HEK293 (cell line): Measurements from ENCODE around the gene DOK5.

Source experiments
- CTCF ChIA-PET: fragments of 350-600 bp; formaldehyde crosslinking; extraction: SDS; loops from one replicate; lab custom pipeline; 2021; ENCODE audit warnings: antibody characterized with exemption; lab: Yijun Ruan, JAX
- POLR2A ChIA-PET: fragments of 300-600 bp; formaldehyde crosslinking; extraction: SDS; loops from one replicate; lab custom pipeline; 2020; ENCODE audit warnings: antibody characterized with exemption, inconsistent platforms; lab: Yijun Ruan, JAX
- H3K27ac ChIP-seq: fragments of 200-500 bp; sonication (Bioruptor generic); 2 replicates; pipeline ENCODE4 v1.5.1; 2014; ENCODE audit warnings: low read depth, low read length, control low read depth, inconsistent platforms; ENCODE audit errors: extremely low read depth
- H3K36me3 ChIP-seq, 2 experiments: fragments of 200-500 bp in 1 of 2; sonication (Bioruptor generic) in 1 of 2; 1 replicate in 1 of 2; 2 replicates in 1 of 2; pipeline ENCODE4 v1.5.1; 2014 to 2017; ENCODE audit warnings: inconsistent platforms in 2 of 2, low read length in 2 of 2; ENCODE audit not compliant: control insufficient read depth in 2 of 2, insufficient read depth in 1 of 2
- H3K4me1 ChIP-seq: fragments of 200-500 bp; sonication (Bioruptor generic); 2 replicates; pipeline ENCODE4 v1.5.1; 2014; ENCODE audit warnings: mild to moderate bottlenecking, low read length, inconsistent platforms; ENCODE audit not compliant: control insufficient read depth, insufficient read depth
- H3K4me3 ChIP-seq: 2 replicates; pipeline ENCODE4 v1.5.1; 2011; ENCODE audit warnings: low read depth, mild to moderate bottlenecking, control low read depth, low read length, moderate library complexity
- H3K9me3 ChIP-seq: fragments of 200-500 bp; sonication (Bioruptor generic); 2 replicates; pipeline ENCODE4 v1.5.1; 2014; ENCODE audit warnings: low read depth, low read length, inconsistent platforms; ENCODE audit not compliant: control insufficient read depth, insufficient read depth
- SETDB1 ChIP-seq: IDR thresholded peaks from one replicate; pipeline ENCODE4 v1.6.1; 2017; ENCODE audit warnings: mild to moderate bottlenecking, low read length, moderate library complexity, mixed read lengths; ENCODE audit not compliant: insufficient read length
- YY1 ChIP-seq: fragments of 450-650 bp; formaldehyde crosslinking; IDR thresholded peaks from 2 replicates; pipeline ENCODE4 v1.5.1; 2018; ENCODE audit warnings: missing biosample characterization, missing genetic modification characterization
- ZBTB17 ChIP-seq: fragments of 450-650 bp; formaldehyde crosslinking; IDR thresholded peaks from 2 replicates; pipeline ENCODE4 v1.5.1; 2016; ENCODE audit warnings: missing biosample characterization, missing genetic modification characterization
- ZBTB6 ChIP-seq: fragments of 450-650 bp; formaldehyde crosslinking; IDR thresholded peaks from 2 replicates; pipeline ENCODE4 v1.5.1; 2017; ENCODE audit warnings: missing biosample characterization, missing genetic modification characterization
- ZNF121 ChIP-seq: fragments of 450-650 bp; formaldehyde crosslinking; IDR thresholded peaks from 2 replicates; pipeline ENCODE4 v1.5.1; 2016; ENCODE audit warnings: missing biosample characterization, missing genetic modification characterization
- ZNF175 ChIP-seq: fragments of 450-650 bp; formaldehyde crosslinking; IDR thresholded peaks from 2 replicates; pipeline ENCODE4 v1.5.1; 2016; ENCODE audit warnings: missing biosample characterization, missing genetic modification characterization
- ZNF292 ChIP-seq: fragments of 450-650 bp; formaldehyde crosslinking; IDR thresholded peaks from 2 replicates; pipeline ENCODE4 v1.5.1; 2016; ENCODE audit warnings: low read depth, missing biosample characterization, missing genetic modification characterization, borderline replicate concordance
- ZNF302 ChIP-seq: fragments of 450-650 bp; formaldehyde crosslinking; IDR thresholded peaks from 2 replicates; pipeline ENCODE4 v1.5.1; 2016; ENCODE audit warnings: missing biosample characterization, missing genetic modification characterization, low read depth
- ZNF354C ChIP-seq: fragments of 450-650 bp; formaldehyde crosslinking; IDR thresholded peaks from 2 replicates; pipeline ENCODE4 v1.5.1; 2016; ENCODE audit warnings: missing biosample characterization, missing genetic modification characterization, low read depth, borderline replicate concordance
- ZNF426 ChIP-seq: fragments of 450-650 bp; formaldehyde crosslinking; IDR thresholded peaks from 2 replicates; pipeline ENCODE4 v1.5.1; 2017; ENCODE audit warnings: missing biosample characterization, missing genetic modification characterization, mild to moderate bottlenecking, inconsistent platforms, moderate library complexity
- ZNF529 ChIP-seq: fragments of 450-650 bp; formaldehyde crosslinking; IDR thresholded peaks from 2 replicates; pipeline ENCODE4 v1.5.1; 2017; ENCODE audit warnings: missing genetic modification characterization, missing biosample characterization; ENCODE audit not compliant: insufficient replicate concordance
- ZNF670 ChIP-seq: fragments of 450-650 bp; formaldehyde crosslinking; IDR thresholded peaks from 2 replicates; pipeline ENCODE4 v1.5.1; 2016; ENCODE audit warnings: missing biosample characterization, missing genetic modification characterization, low read depth
- TF ChIP-seq, protein P1 (sequence below): fragments of 450-650 bp; formaldehyde crosslinking; IDR thresholded peaks from 2 replicates; pipeline ENCODE4 v1.5.1; 2016; ENCODE audit warnings: missing biosample characterization, missing genetic modification characterization

The DOK5 gene

GRCh38 chr20:54486585-54486984 lies 11.2 kb downstream of the DOK5 start:
- Histone ChIP-seq H3K36me3 (no peaks in the 10 kb centered on the region), H3K27ac (no peak overlapping the region), H3K9me3 (no peaks in the 10 kb centered on the region), H3K4me1 (no peaks in the 10 kb centered on the region), H3K4me3 (no peak overlapping the region)
- ChIA-PET CTCF (no interaction called here), POLR2A (no interaction called here)
- no peak for TF ChIP-seq ZNF670 (tag by site-specific recombination)

GRCh38 chr20:54488442-54488841 lies 13.0 kb downstream of the DOK5 start:
- Histone ChIP-seq H3K4me3 (no peak overlapping the region), H3K4me1 (no peaks in the 10 kb centered on the region), H3K9me3 (no peaks in the 10 kb centered on the region), H3K27ac (no peak overlapping the region), H3K36me3 (no peaks in the 10 kb centered on the region)
- POLR2A ChIA-PET: no interaction called here
- CTCF ChIA-PET: no interaction called here
- TF ChIP-seq ZBTB6 (tag by site-specific recombination) (no peak), SETDB1 (no peak)

GRCh38 chr20:54491506-54491905 lies 16.1 kb downstream of the DOK5 start:
- POLR2A ChIA-PET: no interaction called here
- CTCF ChIA-PET: no interaction called here
- H3K9me3 ChIP-seq: no peaks in the 10 kb centered on the region
- TF ChIP-seq, protein P1, sequence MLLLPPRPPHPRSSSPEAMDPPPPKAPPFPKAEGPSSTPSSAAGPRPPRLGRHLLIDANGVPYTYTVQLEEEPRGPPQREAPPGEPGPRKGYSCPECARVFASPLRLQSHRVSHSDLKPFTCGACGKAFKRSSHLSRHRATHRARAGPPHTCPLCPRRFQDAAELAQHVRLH: no peak
- TF ChIP-seq ZNF175 (no peak), ZBTB17 (no peak), ZNF529 (tag by site-specific recombination) (no peak), ZNF302 (tag by site-specific recombination) (no peak), ZNF354C (no peak), YY1 (no peak)
- H3K27ac ChIP-seq: no peak overlapping the region
- H3K36me3 ChIP-seq: no peaks in the 10 kb centered on the region
- no peaks in the 10 kb centered on the region for H3K4me1 ChIP-seq
- H3K4me3 ChIP-seq: no peak overlapping the region

DNA sequence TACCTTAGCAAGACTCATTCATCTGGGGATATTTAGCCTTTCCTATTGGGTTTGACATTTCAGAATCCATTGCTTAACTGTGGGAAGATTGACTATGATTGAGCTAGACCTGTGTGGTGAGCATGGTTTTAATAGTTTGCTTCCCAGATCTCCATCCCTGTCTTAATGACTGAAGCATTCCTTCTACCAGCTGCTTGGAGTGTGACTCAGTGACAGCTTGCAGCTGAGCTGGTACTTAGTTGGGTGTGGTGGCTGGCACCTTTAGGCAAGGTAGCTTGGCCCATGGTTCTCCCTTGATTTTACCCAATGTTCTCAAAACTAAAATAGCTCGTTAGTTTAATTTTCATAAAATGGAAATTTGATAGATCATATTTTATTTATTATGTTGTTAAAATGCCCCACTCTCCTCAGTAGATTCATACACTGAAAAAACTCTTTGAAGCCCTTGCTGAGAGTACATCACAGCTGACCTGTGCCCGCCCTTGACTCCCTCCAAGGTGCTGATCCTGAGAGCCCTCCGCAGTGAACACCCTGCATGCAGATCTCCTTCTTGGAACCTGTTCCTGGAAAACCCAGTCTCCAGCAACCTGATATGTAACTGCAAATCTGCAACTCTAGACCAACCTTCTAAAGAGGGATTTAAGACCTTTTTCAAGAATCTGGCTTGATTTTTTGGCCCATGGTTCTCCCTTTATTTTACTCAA lies 19.1 kb downstream of the DOK5 start:
- TF ChIP-seq ZNF121 (no peak), ZNF292 (tag by site-specific recombination) (no peak), ZNF426 (no peak)
- no peaks in the 10 kb centered on the region for H3K9me3 ChIP-seq
- POLR2A ChIA-PET: no interaction called here
- H3K4me1 ChIP-seq: no peaks in the 10 kb centered on the region
- H3K36me3 ChIP-seq: no peaks in the 10 kb centered on the region
- H3K4me3 ChIP-seq: no peak overlapping the region
- CTCF ChIA-PET: interaction anchor here (0.6 kb wide), 1 partner anchor 1718 kb away, joined by 3 read pairs; no protein-coding TSS in a partner anchor
- H3K27ac ChIP-seq: no peak overlapping the region
